Smooth muscle cell of the brain vasculature (primary cell): ENCODE data around the gene FGF18.

Source experiments
- DNase-seq: peaks from one replicate; pipeline ENCODE4 v3.0.0-alpha.2; 2012; ENCODE audit warnings: low read depth, low spot score

FGF18 gene

GRCh38 chr5:171422902-171423663, 3.6 kb downstream of the FGF18 start:
- no peak for DNase-seq

DNA sequence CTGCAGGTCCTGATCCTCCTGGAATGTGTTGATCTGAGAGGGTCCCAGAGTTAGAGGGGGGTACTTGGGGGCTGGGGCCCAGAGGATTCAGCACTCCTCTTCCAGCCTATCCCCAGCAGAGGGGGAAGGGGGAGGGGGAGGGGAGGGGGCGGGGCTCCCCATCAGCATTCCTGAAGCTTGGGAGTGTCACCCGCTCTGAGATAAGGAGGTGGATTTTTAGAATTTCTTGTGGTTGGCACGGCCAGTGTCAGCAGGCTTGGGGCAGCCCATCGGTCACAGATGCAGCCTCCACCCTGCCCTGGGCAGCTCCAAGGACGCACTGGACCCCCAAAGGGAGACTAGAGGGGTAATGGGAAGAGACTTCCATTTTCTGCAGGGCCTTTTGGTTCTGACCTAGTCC, 5.3 kb downstream of the FGF18 start:
- DNase-seq: no peak

- DNase-seq: no peak
Measured at GRCh38 chr5:171425596-171426244, 6.3 kb downstream of the FGF18 start.

GRCh38 chr5:171426266-171426665, 6.8 kb downstream of the FGF18 start:
- DNase-seq: no peak

DNA sequence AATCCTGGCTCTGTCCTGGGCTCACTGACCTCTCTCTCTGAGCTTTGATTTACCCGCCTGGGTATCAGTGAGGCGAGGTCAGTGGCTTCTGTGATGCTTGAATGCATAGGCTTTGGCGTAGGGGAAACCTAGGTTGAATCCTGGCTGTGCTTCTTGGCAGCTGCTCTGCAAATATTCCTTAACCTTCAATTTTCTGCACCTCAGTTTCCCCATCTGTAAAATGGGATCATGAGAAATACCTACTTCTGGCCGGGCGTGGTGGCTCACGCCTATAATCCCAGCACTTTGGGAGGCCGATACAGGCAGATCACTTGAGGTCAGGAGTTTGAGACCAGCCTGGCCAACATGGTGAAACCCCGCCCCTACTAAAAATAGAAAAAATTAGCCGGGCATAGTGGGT, 7.2 kb downstream of the FGF18 start:
- DNase-seq: no peak

- no peak for DNase-seq
Measured at GRCh38 chr5:171427318-171428167, 8.1 kb downstream of the FGF18 start.

GRCh38 chr5:171428168-171428696, 8.8 kb downstream of the FGF18 start:
- DNase-seq: no peak

DNA sequence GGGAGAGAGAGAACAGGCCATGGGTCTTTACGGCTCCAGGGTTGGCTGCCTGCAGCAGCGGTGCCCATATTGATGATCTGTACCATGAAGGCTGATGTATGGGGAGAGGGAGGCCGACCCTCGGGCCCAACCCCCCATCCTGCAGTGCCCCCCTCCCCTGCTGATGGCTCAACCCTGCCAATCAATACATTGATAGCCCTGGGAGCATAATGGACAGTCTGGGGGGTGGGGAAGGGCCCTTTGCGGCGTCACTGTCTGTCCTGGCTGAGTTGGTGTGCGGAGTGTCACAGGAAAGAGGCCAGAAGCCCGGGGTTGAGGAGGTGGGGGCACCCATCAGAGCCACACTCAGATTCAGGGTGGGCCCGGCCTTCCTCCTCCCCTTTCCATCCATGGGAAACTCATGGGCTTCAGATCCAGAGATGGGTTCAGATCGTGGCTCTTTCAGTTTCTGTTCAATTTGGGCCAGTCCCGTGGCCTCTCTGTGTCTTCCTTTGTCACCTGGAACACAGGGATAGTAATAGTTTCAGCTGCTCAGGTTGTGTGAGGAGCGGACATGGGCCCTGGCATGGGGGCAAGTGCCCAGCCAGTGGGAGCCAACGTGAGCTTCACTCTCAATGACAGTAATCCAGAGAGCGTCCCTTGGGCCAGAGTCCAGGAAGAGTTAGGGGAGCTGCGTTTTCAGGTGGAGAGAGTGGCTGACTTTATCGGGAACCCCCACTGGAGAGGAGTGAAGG, 9.5 kb downstream of the FGF18 start:
- no peak for DNase-seq

GRCh38 chr5:171429543-171429910, 10.1 kb downstream of the FGF18 start:
- no peak for DNase-seq

GRCh38 chr5:171431251-171431777, 11.9 kb downstream of the FGF18 start:
- no peak for DNase-seq

GRCh38 chr5:171432076-171432475, 12.6 kb downstream of the FGF18 start:
- no peak for DNase-seq

- no peak for DNase-seq
Measured at GRCh38 chr5:171432583-171433351, 13.3 kb downstream of the FGF18 start.

DNA sequence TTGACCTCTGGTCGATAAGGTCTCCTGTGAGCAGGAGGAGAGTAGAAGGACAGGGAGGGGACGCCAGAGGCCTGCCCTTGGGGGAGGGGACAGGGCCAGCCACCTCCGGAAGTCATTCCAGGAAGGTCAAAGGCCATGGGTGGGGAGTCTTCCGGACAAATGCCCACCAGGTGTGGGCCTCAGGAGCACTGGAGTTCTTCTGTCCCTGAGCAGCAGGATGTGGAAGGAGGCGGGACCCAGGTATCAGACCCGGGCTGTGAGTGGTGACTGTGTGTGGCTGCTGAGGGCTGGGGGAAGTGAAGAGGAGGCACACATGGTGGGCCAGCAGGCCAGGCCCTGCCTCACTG, 13.9 kb downstream of the FGF18 start:
- no peak for DNase-seq

GRCh38 chr5:171433982-171434676, 14.7 kb downstream of the FGF18 start:
- no peak for DNase-seq

DNA sequence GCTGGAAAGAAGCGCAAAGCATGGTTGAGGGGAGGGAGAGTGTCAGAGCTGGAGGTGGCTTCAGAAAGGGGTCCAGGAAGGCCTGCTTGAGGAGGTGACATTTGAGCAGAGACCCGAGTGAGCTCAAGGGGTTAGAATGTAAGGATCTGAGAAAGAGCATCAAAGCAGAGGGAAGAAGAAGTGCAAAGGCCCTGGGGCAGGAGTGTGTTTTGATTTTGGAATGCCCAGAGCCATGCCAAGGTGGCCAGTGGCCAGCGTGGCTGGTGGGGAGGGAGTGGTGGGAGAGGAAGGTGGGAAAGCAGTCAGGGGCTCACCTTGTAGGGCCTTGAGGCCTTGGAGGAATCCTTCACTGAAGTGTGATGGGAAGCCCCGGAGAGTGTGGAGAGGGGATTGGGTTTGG, 15.4 kb downstream of the FGF18 start:
- DNase-seq: no peak

GRCh38 chr5:171435908-171436307, 16.5 kb downstream of the FGF18 start:
- DNase-seq: no peak

DNA sequence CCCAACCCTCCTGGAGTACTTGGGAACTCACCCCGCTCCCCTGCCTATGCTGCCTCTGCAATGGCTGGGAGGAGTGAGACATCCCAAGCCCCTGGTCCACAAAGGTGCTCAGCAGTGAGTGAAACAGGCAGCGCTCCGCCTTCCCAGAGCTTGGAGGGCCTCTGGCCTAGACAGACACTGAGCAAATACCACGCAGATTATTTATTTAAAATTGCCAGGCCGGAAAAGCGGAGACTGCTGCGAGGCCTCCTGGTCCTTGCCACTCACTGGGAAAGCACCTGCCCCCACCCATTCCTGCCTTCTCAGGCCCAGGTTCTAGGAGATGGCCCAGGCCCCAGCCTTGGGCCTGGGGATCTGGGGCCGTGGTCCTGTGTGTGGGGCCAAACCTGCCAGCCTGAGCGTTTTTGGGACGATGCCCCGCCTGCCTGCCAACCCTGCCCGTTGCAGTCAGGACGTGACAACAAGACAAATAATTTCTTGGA, 17.4 kb downstream of the FGF18 start:
- no peak for DNase-seq

- DNase-seq: no peak
Measured at GRCh38 chr5:171437286-171437821, 17.9 kb downstream of the FGF18 start.

DNA sequence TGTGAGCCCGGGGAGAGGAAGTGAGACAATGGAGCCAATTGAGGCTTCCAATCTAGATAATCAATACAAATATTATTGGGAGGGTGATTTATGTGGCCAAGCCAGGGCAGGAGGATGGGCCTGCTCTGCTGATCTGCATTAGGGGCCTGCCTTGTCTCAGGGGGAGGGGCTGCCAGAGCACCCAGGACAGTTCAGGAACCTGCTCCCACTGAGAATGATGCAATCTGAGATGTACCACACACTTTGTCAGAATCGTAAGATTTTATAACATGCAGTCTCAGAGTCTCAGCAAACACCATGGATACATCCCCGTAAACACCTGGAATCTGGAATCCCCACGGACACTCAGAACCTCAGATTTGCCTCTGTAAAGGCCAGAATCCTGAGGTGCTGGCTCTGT, 19.3 kb downstream of the FGF18 start:
- DNase-seq: no peak
